Esophagus squamous epithelium (tissue), 5 donors: ENCODE results near the gene LZTS3. TPM values are rescaled to one million over a fixed set of nuclear protein-coding genes. Genes with fewer than 3 reads are reported as not detected.
"Not testable (repeated sequence)": the region's sequence is repeated elsewhere in the genome, so short reads cannot be mapped to it uniquely, and the experiment has no call there.

Source experiments
- DNase-seq: peaks from one replicate; lab custom pipeline; 2025; lab: John Stamatoyannopoulos, UW
- H3K27ac ChIP-seq, 4 donors: fragments of 200-600 bp; sonication (generic); one replicate each; pipeline ENCODE4 v1.5.1; 2016 to 2019; ENCODE audit warnings: mild to moderate bottlenecking in 1 of 4
- H3K27me3 ChIP-seq, 4 donors: fragments of 200-600 bp; sonication (generic); 1 replicate in 3 of 4; 2 replicates in 1 of 4; pipeline versions ENCODE4 v1.5.1 to v1.6.0; 2017 to 2021; ENCODE audit warnings: antibody characterized with exemption in 1 of 4
- H3K36me3 ChIP-seq, 3 donors: fragments of 200-600 bp; sonication (generic); one replicate each; pipeline ENCODE4 v1.5.1; 2016 to 2019
- H3K4me1 ChIP-seq, 3 donors: fragments of 200-600 bp; sonication (generic); one replicate each; pipeline ENCODE4 v1.5.1; 2017 to 2019
- H3K4me3 ChIP-seq, 4 donors: fragments of 200-600 bp; sonication (generic); 1 replicate in 3 of 4; 2 replicates in 1 of 4; pipeline ENCODE4 v1.5.1; 2016 to 2019; ENCODE audit warnings: mild to moderate bottlenecking in 2 of 4, moderate library complexity in 1 of 4
- H3K9me3 ChIP-seq, 3 donors: fragments of 200-600 bp; sonication (generic); one replicate each; pipeline ENCODE4 v1.5.1; 2016 to 2019
- POLR2A ChIP-seq, 4 donors: fragments of 450-650 bp; IDR thresholded peaks; one replicate each; pipeline ENCODE4 v1.6.1; 2017; ENCODE audit warnings: antibody characterized with exemption in 4 of 4, mild to moderate bottlenecking in 4 of 4, moderate library complexity in 3 of 4
- WGBS, 2 donors: methylation state at CpG; one replicate each; pipeline ENCODE4 v1.1.5; 2018; 5-methylcytosine and 5-hydroxymethylcytosine counted together
- intact Hi-C: fragments of 100-400 bp; cut with DNase I; formaldehyde crosslinking; loops from one replicate; pipeline ENCODE4 v1.15.0; 2022
- total RNA-seq, 4 donors: library from RNA; depleted of rRNA; stranded (reverse); fragments of >200 nt; gene quantifications; one replicate each; pipeline ENCODE4 v1.1.0, GENCODE V29; 2016
- TF ChIP-seq, protein P1 (sequence below), 6 experiments: fragments of 450-650 bp in 4 of 6; fragments of 200-600 bp in 2 of 6; sonication (generic) in 2 of 6; IDR thresholded peaks; one replicate each; pipeline ENCODE4 v1.5.1; 2016 to 2019; ENCODE audit warnings: antibody characterized with exemption in 6 of 6, mild to moderate bottlenecking in 4 of 6, moderate library complexity in 4 of 6
- donor health status: DM: yes; HTN: yes; CAD: no.

The LZTS3 gene
- total RNA-seq, 4 donors from 2014 or later: 1.1 to 6.3 (median 4.4) TPM

DNA sequence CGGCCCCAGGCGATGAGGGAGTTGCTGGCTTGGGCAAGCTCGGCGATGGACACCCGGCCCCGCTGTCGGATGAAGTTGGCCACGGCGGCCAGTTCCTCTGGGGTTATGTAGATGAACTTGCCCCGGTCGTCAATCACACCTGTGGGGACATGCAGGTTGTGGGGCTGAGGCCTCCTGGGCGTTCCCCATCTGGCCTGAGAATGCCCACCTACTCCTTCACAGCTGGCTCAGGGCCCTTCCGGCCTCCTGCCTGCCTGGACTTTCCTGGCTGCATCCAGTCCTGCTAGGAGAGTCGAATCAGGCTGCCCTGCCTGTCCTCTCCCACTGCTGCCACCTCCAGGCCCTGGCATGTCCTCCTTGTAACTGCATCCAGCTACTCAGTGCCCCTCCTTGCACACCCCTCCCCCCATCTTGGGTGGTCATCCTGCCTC, 17.3 kb upstream of the LZTS3 start:
- WGBS, 2 donors: 86 to 88% methylated on average over 12 to 14 of the region's 14 CpGs
- no peak for DNase-seq
- H3K4me3 ChIP-seq: no peak overlapping the region
- H3K27me3 ChIP-seq: no peaks in the 10 kb centered on the region
- intact Hi-C loops: no loop called here
- H3K4me1 ChIP-seq: no peaks in the 10 kb centered on the region
- TF ChIP-seq, protein P1, sequence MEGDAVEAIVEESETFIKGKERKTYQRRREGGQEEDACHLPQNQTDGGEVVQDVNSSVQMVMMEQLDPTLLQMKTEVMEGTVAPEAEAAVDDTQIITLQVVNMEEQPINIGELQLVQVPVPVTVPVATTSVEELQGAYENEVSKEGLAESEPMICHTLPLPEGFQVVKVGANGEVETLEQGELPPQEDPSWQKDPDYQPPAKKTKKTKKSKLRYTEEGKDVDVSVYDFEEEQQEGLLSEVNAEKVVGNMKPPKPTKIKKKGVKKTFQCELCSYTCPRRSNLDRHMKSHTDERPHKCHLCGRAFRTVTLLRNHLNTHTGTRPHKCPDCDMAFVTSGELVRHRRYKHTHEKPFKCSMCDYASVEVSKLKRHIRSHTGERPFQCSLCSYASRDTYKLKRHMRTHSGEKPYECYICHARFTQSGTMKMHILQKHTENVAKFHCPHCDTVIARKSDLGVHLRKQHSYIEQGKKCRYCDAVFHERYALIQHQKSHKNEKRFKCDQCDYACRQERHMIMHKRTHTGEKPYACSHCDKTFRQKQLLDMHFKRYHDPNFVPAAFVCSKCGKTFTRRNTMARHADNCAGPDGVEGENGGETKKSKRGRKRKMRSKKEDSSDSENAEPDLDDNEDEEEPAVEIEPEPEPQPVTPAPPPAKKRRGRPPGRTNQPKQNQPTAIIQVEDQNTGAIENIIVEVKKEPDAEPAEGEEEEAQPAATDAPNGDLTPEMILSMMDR (IDR thresholded peaks at IDR 0.05): no peak
- TF ChIP-seq POLR2A (IDR thresholded peaks at IDR 0.05): no peak
- H3K9me3 ChIP-seq: no peaks in the 10 kb centered on the region
- no peak overlapping the region for H3K27ac ChIP-seq
- peaks cover 36 to 79% (median 44%) of the 10 kb centered on the region in 3 donors for H3K36me3 ChIP-seq

DNA sequence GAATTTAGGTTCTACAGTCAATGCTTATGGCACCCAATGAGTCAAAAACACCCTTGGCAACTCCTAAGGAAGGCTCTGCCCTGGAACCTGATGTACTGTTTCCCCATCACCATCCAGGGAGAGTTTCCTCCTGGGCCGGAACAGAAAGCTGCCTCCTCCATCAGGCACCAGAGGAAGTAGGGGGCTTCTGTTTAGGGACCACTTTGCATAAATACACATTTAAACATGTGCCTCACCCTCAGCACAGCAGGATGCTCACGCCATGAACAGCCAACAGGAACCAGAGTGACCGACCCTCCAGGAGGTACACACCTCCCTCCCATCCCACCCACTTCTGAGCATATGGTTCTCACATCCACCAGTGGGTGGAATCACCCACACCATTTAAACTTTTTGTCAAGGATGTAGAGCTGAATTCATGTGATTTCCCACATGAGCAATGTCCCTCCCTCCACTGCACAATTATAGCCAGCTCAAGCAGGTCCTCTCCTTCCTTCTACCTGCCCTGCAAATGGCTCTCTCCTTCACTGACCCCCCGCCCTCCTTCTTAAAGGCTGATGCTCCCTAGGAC, 16.3 kb upstream of the LZTS3 start:
- intact Hi-C loops: no loop called here
- Histone ChIP-seq H3K4me1 (peaks cover 0 to under 1% (median under 1%) of the 10 kb centered on the region in 3 donors), H3K4me3 (no peak overlapping the region), H3K27me3 (no peaks in the 10 kb centered on the region), H3K9me3 (no peaks in the 10 kb centered on the region), H3K27ac (no peak overlapping the region), H3K36me3 (peaks cover 25 to 68% (median 37%) of the 10 kb centered on the region in 3 donors)
- no peak for DNase-seq
- WGBS, 2 donors: 85 to 90% methylated on average over 3 to 4 of the region's 4 CpGs
- TF ChIP-seq, protein P1 (IDR thresholded peaks at IDR 0.05): no peak
- TF ChIP-seq POLR2A (IDR thresholded peaks at IDR 0.05): no peak

DNA sequence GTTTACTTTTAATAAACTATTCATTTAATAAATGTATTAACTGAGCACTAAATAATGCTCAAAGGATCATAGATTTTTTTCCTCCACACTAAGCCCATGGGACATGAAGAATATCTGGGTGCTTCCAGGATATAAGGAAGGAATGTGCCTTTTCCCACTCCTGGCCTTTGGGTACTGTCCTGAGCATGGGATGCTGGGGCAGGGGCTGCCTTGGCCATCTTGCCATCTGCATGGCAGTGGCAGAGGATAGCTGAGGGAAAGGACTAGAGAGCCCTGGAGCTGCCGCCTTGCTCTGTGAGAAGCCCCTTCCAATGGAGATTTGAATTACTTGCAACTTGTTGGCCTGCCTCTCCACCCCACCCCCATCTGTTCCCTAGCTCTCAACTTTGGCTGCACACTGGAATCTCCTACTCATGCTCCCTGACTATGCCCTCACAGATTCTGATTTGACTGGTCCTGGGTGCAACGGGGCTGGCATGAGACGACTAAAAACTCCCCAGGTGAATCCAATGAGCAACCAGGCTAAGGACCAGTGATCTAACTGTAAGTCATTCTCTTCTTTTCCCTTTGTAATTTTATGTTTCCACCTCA, 15.6 kb upstream of the LZTS3 start:
- intact Hi-C loops: no loop called here

DNA sequence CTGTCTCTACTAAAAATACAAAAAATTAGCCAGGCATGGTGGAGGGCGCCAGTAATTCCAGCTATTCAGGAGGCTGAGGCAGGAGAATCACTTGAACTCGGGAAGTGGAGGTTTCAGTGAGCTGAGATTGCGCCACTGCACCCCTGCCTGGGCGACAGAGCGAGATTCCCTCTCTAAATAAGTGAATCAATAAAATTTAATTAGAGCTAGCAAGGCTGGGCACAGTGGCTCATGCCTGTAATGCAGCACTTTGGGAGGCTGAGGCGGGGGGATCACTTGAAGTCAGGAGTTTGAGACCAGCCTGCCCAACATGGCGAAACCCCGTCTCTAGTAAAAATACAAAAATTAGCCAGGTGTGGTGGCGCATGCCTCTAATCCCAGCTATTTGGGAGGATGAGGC, 14.5 kb upstream of the LZTS3 start:
- H3K4me3 ChIP-seq, H3K27me3 ChIP-seq, H3K9me3 ChIP-seq, intact Hi-C loops, DNase-seq, H3K27ac ChIP-seq: not testable (repeated sequence)
- H3K4me1 ChIP-seq: peaks cover 0 to 10% (median 8%) of the 10 kb centered on the region in 3 donors
- H3K36me3 ChIP-seq: peaks cover 11 to 50% (median 22%) of the 10 kb centered on the region in 3 donors
- WGBS, 2 donors: 92 to 98% methylated on average over 9 of the region's 9 CpGs

More for the DNA sequence above, 15.6 kb upstream of the LZTS3 start:
- Histone ChIP-seq H3K36me3 (peaks cover 18 to 61% (median 30%) of the 10 kb centered on the region in 3 donors), H3K27me3 (no peaks in the 10 kb centered on the region), H3K4me1 (peaks cover 0 to 8% (median 7%) of the 10 kb centered on the region in 3 donors), H3K27ac (no peak overlapping the region), H3K9me3 (no peaks in the 10 kb centered on the region), H3K4me3 (no peak overlapping the region)
- no peak for DNase-seq
- TF ChIP-seq, protein P1 (IDR thresholded peaks at IDR 0.05): no peak
- no peak for TF ChIP-seq POLR2A (IDR thresholded peaks at IDR 0.05)
- 80 to 91% methylated on average over 3 of the region's 3 CpGs for WGBS, 2 donors

DNA sequence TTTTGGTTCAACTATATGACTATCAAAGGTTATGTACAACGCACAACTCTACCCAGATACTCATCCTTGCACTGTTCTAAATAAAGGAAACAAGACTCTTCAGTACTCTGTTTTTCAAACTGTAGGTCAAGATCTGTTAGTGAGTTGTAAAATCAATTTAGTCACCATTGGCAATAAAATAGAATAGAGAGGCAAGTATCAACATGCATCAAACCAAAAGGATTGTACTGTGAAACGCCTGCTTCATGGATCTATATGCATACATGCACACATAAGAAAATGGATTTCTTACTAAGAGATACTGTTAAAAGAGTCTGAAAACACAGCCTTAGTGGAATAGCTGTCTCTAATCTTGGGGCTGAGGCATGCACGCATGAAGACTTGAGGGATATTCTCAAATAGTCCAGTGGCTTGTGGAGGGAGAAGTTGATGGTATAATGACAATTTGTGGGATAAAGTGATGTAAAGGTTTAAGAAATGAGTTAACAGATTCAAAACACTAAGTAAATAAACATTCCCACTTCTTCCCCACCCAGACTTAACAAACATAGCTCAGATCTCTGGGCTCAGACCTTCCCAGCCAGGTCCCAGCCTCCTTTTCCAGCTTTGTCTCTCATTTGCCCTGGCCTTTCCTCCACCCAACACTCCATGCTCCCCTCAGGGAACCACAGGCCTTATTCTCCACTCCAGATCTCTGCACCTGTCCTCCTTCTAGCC, 10.7 kb upstream of the LZTS3 start:
- TF ChIP-seq, protein P1 (IDR thresholded peaks at IDR 0.05): no peak
- no peak for TF ChIP-seq POLR2A (IDR thresholded peaks at IDR 0.05)
- intact Hi-C loops: no loop called here
- WGBS, 2 donors: 51 to 59% methylated on average over 3 of the region's 3 CpGs
- no peak for DNase-seq
- Histone ChIP-seq H3K27me3 (no peaks in the 10 kb centered on the region), H3K36me3 (peaks cover 0 to 12% (median 0%) of the 10 kb centered on the region in 3 donors), H3K9me3 (no peaks in the 10 kb centered on the region), H3K27ac (no peak overlapping the region), H3K4me1 (peaks cover 0 to 10% (median 8%) of the 10 kb centered on the region in 3 donors), H3K4me3 (no peak overlapping the region)

DNA sequence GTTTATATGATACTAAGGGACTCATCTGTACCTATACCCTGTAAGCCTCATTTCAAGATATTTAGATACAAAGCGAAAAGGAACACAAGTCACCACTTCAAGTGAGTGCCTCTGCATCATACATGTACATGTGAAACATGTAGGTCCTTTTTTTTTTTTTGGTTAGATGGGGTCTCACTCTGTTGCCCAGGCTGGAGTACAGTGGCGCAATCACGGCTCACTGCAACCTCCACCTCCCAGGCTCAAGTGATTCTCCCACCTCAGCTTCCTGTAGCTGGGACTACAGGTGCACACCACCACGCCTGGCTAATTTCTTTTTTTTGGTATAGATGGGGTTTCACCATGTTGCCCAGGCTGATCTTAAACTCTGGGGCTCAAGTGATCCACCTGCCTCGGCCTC, 9.1 kb upstream of the LZTS3 start:
- H3K36me3 ChIP-seq, H3K9me3 ChIP-seq, DNase-seq, H3K27ac ChIP-seq, H3K4me3 ChIP-seq, intact Hi-C loops, H3K27me3 ChIP-seq: not testable (repeated sequence)
- 88 to 94% methylated on average over 2 to 5 of the region's 5 CpGs for WGBS, 2 donors
- H3K4me1 ChIP-seq: peaks cover 0 to 10% (median 8%) of the 10 kb centered on the region in 3 donors
